GM06990 (cell line): ENCODE measurements around the gene ATP8B4.

ENCODE experiments used
- DNase-seq: peaks from one replicate; pipeline ENCODE4 v3.0.0-alpha.2; 2011; ENCODE audit not compliant: insufficient read length; ENCODE audit errors: extremely low read depth
- H3K27me3 ChIP-seq: replicated peaks from 2 replicates; pipeline ENCODE4 v1.6.0; 2011; ENCODE audit warnings: low read length; ENCODE audit not compliant: control insufficient read depth, insufficient read depth
- H3K36me3 ChIP-seq: 2 replicates; pipeline ENCODE4 v1.5.1; 2011; ENCODE audit warnings: low read length; ENCODE audit not compliant: control insufficient read depth, insufficient read depth
- H3K4me3 ChIP-seq: replicated peaks from 2 replicates; pipeline ENCODE4 v1.5.1; 2011; ENCODE audit warnings: low read depth, mild to moderate bottlenecking, control low read depth, low read length
- TF ChIP-seq, protein P1 (sequence below): IDR thresholded peaks from 2 replicates; pipeline ENCODE4 v1.5.1; 2011; ENCODE audit warnings: low read length, control low read depth, mild to moderate bottlenecking, inconsistent platforms; ENCODE audit not compliant: insufficient read depth, poor library complexity, severe bottlenecking

ATP8B4 gene

GRCh38 chr15:50057905-50058639, 61.0 kb downstream of the ATP8B4 start:
- no peak overlapping the region for H3K4me3 ChIP-seq
- no peaks in the 10 kb centered on the region for H3K27me3 ChIP-seq
- no peaks in the 10 kb centered on the region for H3K36me3 ChIP-seq
- TF ChIP-seq, protein P1, sequence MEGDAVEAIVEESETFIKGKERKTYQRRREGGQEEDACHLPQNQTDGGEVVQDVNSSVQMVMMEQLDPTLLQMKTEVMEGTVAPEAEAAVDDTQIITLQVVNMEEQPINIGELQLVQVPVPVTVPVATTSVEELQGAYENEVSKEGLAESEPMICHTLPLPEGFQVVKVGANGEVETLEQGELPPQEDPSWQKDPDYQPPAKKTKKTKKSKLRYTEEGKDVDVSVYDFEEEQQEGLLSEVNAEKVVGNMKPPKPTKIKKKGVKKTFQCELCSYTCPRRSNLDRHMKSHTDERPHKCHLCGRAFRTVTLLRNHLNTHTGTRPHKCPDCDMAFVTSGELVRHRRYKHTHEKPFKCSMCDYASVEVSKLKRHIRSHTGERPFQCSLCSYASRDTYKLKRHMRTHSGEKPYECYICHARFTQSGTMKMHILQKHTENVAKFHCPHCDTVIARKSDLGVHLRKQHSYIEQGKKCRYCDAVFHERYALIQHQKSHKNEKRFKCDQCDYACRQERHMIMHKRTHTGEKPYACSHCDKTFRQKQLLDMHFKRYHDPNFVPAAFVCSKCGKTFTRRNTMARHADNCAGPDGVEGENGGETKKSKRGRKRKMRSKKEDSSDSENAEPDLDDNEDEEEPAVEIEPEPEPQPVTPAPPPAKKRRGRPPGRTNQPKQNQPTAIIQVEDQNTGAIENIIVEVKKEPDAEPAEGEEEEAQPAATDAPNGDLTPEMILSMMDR, result no peak
- no peak for DNase-seq

- no peak overlapping the region for H3K4me3 ChIP-seq
- H3K27me3 ChIP-seq, result no peaks in the 10 kb centered on the region
- H3K36me3 ChIP-seq, result no peaks in the 10 kb centered on the region
- no peak for DNase-seq
- TF ChIP-seq, protein P1, result no peak
Observed at GRCh38 chr15:50057196-50057595, 61.8 kb downstream of the ATP8B4 start.

DNA sequence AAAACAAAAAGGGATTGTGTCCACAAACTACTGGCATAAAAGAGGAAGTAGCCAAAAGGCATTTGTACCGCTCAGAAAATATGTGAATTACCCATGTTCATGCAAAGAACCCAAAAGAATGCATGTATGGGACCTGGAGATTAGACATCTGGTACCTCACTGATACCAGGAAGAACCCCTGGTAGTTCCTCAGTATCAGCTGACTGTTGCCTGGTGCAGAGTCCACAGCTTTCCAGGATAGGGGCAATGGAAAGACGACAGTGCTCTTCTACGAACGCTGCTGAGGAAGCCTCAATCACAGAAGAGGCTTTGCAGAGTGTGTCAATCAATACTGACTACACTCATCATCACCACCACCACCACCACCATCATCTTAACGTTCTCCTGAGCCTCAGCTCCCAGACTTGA, 63.3 kb downstream of the ATP8B4 start:
- H3K4me3 ChIP-seq, result no peak overlapping the region
- H3K36me3 ChIP-seq, result no peaks in the 10 kb centered on the region
- TF ChIP-seq, protein P1, result no peak
- DNase-seq, result no peak
- H3K27me3 ChIP-seq, result no peaks in the 10 kb centered on the region

- Histone ChIP-seq H3K36me3 (no peaks in the 10 kb centered on the region), H3K27me3 (no peaks in the 10 kb centered on the region), H3K4me3 (no peak overlapping the region)
- TF ChIP-seq, protein P1, result no peak
- DNase-seq, result no peak
Observed at GRCh38 chr15:50055332-50055731, 63.7 kb downstream of the ATP8B4 start.

- no peaks in the 10 kb centered on the region for H3K27me3 ChIP-seq
- TF ChIP-seq, protein P1, result no peak
- H3K36me3 ChIP-seq, result no peaks in the 10 kb centered on the region
- no peak for DNase-seq
- no peak overlapping the region for H3K4me3 ChIP-seq
Observed at GRCh38 chr15:50053055-50053856, 65.8 kb downstream of the ATP8B4 start.
